H1 (cell line): Measurements from ENCODE around the gene MAPT. TPM values are rescaled to one million over a fixed set of nuclear protein-coding genes. Genes with fewer than 3 reads are reported as not detected.

Source experiments
- CTCF ChIA-PET: fragments of 300-600 bp; sonication (Branson Sonifier 250); formaldehyde crosslinking; loops from one replicate; lab custom pipeline; 2021; ENCODE audit not compliant: partially characterized antibody; lab: Charles Lee
- POLR2A ChIA-PET: fragments of 300-600 bp; sonication (Branson Sonifier 250); formaldehyde crosslinking; loops from one replicate; lab custom pipeline; 2021; ENCODE audit warnings: inconsistent platforms; ENCODE audit not compliant: partially characterized antibody; lab: Charles Lee
- DNase-seq, 2 experiments: peaks; one replicate each; pipeline versions ENCODE4 v3.0.0 to v3.0.0-alpha.2; 2010 to 2022; ENCODE audit warnings: low spot score in 2 of 2, low read depth in 1 of 2, mixed read lengths in 1 of 2
- FAIRE-seq: peaks from 2 replicates; lab custom pipeline; 2011; peaks lifted over from hg19 to GRCh38; lab: Jason Lieb, UNC
- H2AFZ ChIP-seq: 2 replicates; pipeline ENCODE4 v1.8.1; 2012; ENCODE audit warnings: low read length, inconsistent platforms
- H2AK5ac ChIP-seq: 2 replicates; pipeline ENCODE4 v1.6.1; 2013; ENCODE audit warnings: low read depth, low read length
- H2BK120ac ChIP-seq: replicated peaks from 2 replicates; pipeline ENCODE3; 2013; ENCODE audit warnings: low read depth, low read length, inconsistent platforms
- H2BK12ac ChIP-seq: 2 replicates; pipeline ENCODE4 v1.6.1; 2013; ENCODE audit warnings: low read depth, low read length
- H2BK15ac ChIP-seq: 2 replicates; pipeline ENCODE4 v1.6.1; 2013; ENCODE audit warnings: low read length
- H2BK20ac ChIP-seq: 2 replicates; pipeline ENCODE4 v1.6.1; 2013; ENCODE audit warnings: low read length
- H2BK5ac ChIP-seq: 2 replicates; pipeline ENCODE4 v1.6.1; 2013; ENCODE audit warnings: low read depth, low read length
- H3K14ac ChIP-seq: 2 replicates; pipeline ENCODE4 v1.6.1; 2013; ENCODE audit warnings: inconsistent platforms; ENCODE audit not compliant: insufficient read length
- H3K18ac ChIP-seq: 2 replicates; pipeline ENCODE4 v1.6.1; 2013; ENCODE audit warnings: low read length; ENCODE audit errors: extremely low read depth
- H3K23ac ChIP-seq: 2 replicates; pipeline ENCODE4 v1.6.1; 2013; ENCODE audit warnings: inconsistent platforms; ENCODE audit not compliant: insufficient read length
- H3K23me2 ChIP-seq: 2 replicates; pipeline ENCODE4 v1.6.1; 2013; ENCODE audit warnings: low read depth, low read length
- H3K27ac ChIP-seq: 2 replicates; pipeline ENCODE4 v1.6.1; 2011; ENCODE audit warnings: low read depth, low read length, inconsistent platforms
- H3K27me3 ChIP-seq, 4 experiments: replicated peaks in 1 of 4; 1 replicate in 1 of 4; 2 replicates in 3 of 4; pipeline versions ENCODE4 v1.6.1 to v1.8.1; 2011 to 2013; ENCODE audit warnings: low read length in 3 of 4, mild to moderate bottlenecking in 3 of 4, inconsistent platforms in 2 of 4, mixed read lengths in 2 of 4, moderate library complexity in 1 of 4; ENCODE audit not compliant: control insufficient read depth in 3 of 4, insufficient read depth in 3 of 4; ENCODE audit errors: extremely low read depth in 1 of 4
- H3K36me3 ChIP-seq, 4 experiments: 2 replicates each; pipeline versions ENCODE4 v1.6.1 to v1.8.1; 2011 to 2013; ENCODE audit warnings: mild to moderate bottlenecking in 4 of 4, low read length in 3 of 4, moderate library complexity in 2 of 4, control low read depth in 1 of 4, inconsistent platforms in 1 of 4; ENCODE audit not compliant: insufficient read depth in 4 of 4, control insufficient read depth in 2 of 4
- H3K4ac ChIP-seq: replicated peaks from 2 replicates; pipeline ENCODE3; 2013; ENCODE audit warnings: low read length, low read depth, mixed read lengths, inconsistent platforms; ENCODE audit not compliant: insufficient read length
- H3K4me1 ChIP-seq, 4 experiments: replicated peaks in 1 of 4; 1 replicate in 1 of 4; 2 replicates in 3 of 4; pipeline versions ENCODE4 v1.6.1 to v1.8.1; 2011 to 2013; ENCODE audit warnings: low read length in 3 of 4, inconsistent platforms in 2 of 4, mixed read lengths in 1 of 4; ENCODE audit not compliant: insufficient read depth in 4 of 4, control insufficient read depth in 3 of 4
- H3K4me2 ChIP-seq, 2 experiments: 2 replicates each; pipeline versions ENCODE4 v1.6.1 to v1.8.1; 2011 to 2013; ENCODE audit warnings: low read depth in 2 of 2, low read length in 2 of 2, control low read depth in 1 of 2, inconsistent platforms in 1 of 2, mild to moderate bottlenecking in 1 of 2; ENCODE audit not compliant: insufficient read depth in 1 of 2
- H3K4me3 ChIP-seq, 4 experiments: fragments of 200-600, 300-600 bp in 1 of 4; sonication (generic), shearing (Covaris generic), sonication (Bioruptor Twin) in 1 of 4; 2 replicates each; pipeline versions ENCODE4 v1.5.1 to v1.8.1; 2011 to 2016; ENCODE audit warnings: low read length in 4 of 4, low read depth in 3 of 4, control low read depth in 2 of 4, inconsistent platforms in 2 of 4, mild to moderate bottlenecking in 2 of 4, mixed read lengths in 1 of 4, moderate library complexity in 1 of 4; ENCODE audit not compliant: insufficient read depth in 2 of 4; ENCODE audit errors: extremely low read depth in 1 of 4
- H3K56ac ChIP-seq: replicated peaks from 2 replicates; pipeline ENCODE3; 2013; ENCODE audit warnings: low read depth, mild to moderate bottlenecking, mixed read lengths, low read length, inconsistent platforms; ENCODE audit not compliant: insufficient read length
- H3K79me1 ChIP-seq: 2 replicates; pipeline ENCODE4 v1.6.1; 2013; ENCODE audit warnings: low read depth, low read length, control low read depth
- H3K79me2 ChIP-seq, 2 experiments: 2 replicates each; pipeline versions ENCODE4 v1.6.1 to v1.8.1; 2012 to 2013; ENCODE audit warnings: low read length in 2 of 2, mild to moderate bottlenecking in 2 of 2, inconsistent platforms in 1 of 2; ENCODE audit not compliant: insufficient read depth in 2 of 2, control insufficient read depth in 1 of 2
- H3K9ac ChIP-seq, 4 experiments: replicated peaks in 1 of 4; 1 replicate in 1 of 4; 2 replicates in 3 of 4; pipeline versions ENCODE4 v1.6.1 to v1.8.1; 2011 to 2013; ENCODE audit warnings: low read depth in 3 of 4, low read length in 3 of 4, control low read depth in 2 of 4, mild to moderate bottlenecking in 2 of 4, moderate library complexity in 2 of 4, inconsistent platforms in 1 of 4; ENCODE audit errors: extremely low read depth in 1 of 4
- H3K9me3 ChIP-seq, 2 experiments: 2 replicates each; pipeline versions ENCODE4 v1.6.1 to v1.8.1; 2012 to 2013; ENCODE audit warnings: mild to moderate bottlenecking in 2 of 2, moderate library complexity in 2 of 2, control low read depth in 1 of 2, inconsistent platforms in 1 of 2, low read depth in 1 of 2, low read length in 1 of 2, mixed read lengths in 1 of 2; ENCODE audit not compliant: insufficient read depth in 2 of 2
- H4K20me1 ChIP-seq, 2 experiments: replicated peaks in 1 of 2; 2 replicates each; pipeline versions ENCODE3 to v1.8.1; 2011 to 2013; ENCODE audit warnings: inconsistent platforms in 2 of 2, low read length in 2 of 2, mild to moderate bottlenecking in 1 of 2; ENCODE audit not compliant: insufficient read depth in 2 of 2, control insufficient read depth in 1 of 2
- H4K5ac ChIP-seq: 2 replicates; pipeline ENCODE4 v1.6.1; 2013; ENCODE audit warnings: low read length, low read depth, mixed read lengths, inconsistent platforms; ENCODE audit not compliant: insufficient read length
- H4K8ac ChIP-seq: 2 replicates; pipeline ENCODE4 v1.8.0; 2013; ENCODE audit warnings: mild to moderate bottlenecking, moderate library complexity, low read length, inconsistent platforms; ENCODE audit not compliant: insufficient read depth; ENCODE audit errors: extremely low read depth
- H4K91ac ChIP-seq: replicated peaks from 2 replicates; pipeline ENCODE3; 2013; ENCODE audit warnings: low read length, mixed read lengths, inconsistent platforms; ENCODE audit not compliant: insufficient read length
- E2F6 ChIP-seq: IDR thresholded peaks from 2 replicates; pipeline ENCODE4 v1.6.1; 2012; ENCODE audit warnings: inconsistent platforms
- FOSL1 ChIP-seq: IDR thresholded peaks from 2 replicates; pipeline ENCODE4 v1.6.1; 2011; ENCODE audit warnings: mild to moderate bottlenecking, low read depth, low read length, moderate library complexity; ENCODE audit not compliant: insufficient read depth
- POLR2A ChIP-seq, 2 experiments: IDR thresholded peaks; 1 replicate in 1 of 2; 2 replicates in 1 of 2; pipeline ENCODE4 v1.6.1; 2011; ENCODE audit warnings: low read depth in 2 of 2, low read length in 2 of 2, mild to moderate bottlenecking in 2 of 2; ENCODE audit errors: control extremely low read depth in 1 of 2
- RFX5 ChIP-seq: IDR thresholded peaks from 2 replicates; pipeline ENCODE4 v1.6.1; 2011; ENCODE audit warnings: low read depth, low read length, improper control_type of control experiment, borderline replicate concordance
- RXRA ChIP-seq: IDR thresholded peaks from 2 replicates; pipeline ENCODE4 v1.6.1; 2011; ENCODE audit warnings: low read depth, mild to moderate bottlenecking, low read length, moderate library complexity; ENCODE audit not compliant: insufficient read depth
- SP1 ChIP-seq: IDR thresholded peaks from 2 replicates; pipeline ENCODE4 v1.6.1; 2011; ENCODE audit warnings: low read depth, low read length
- TEAD4 ChIP-seq: IDR thresholded peaks from 2 replicates; pipeline ENCODE4 v1.6.1; 2012; ENCODE audit warnings: low read depth, low read length, inconsistent platforms, mixed read lengths
- WGBS, 2 experiments: shearing (Covaris generic) in 1 of 2; methylation state at CpG; one replicate each; pipeline versions ENCODE4 v1.1.6 to v1.1.7; 2013 to 2015; ENCODE audit warnings: low lambda C conversion rate in 2 of 2, mixed read lengths in 2 of 2, inconsistent platforms in 1 of 2, low coverage in 1 of 2, missing lambda C conversion rate in 1 of 2; ENCODE audit not compliant: insufficient replicate concordance in 2 of 2, insufficient coverage in 1 of 2, insufficient read length in 1 of 2; ENCODE audit errors: extremely low coverage in 1 of 2, missing lambda C conversion rate in 1 of 2; 5-methylcytosine and 5-hydroxymethylcytosine counted together
- polyA plus RNA-seq, 7 experiments: library from polyadenylated mRNA; depleted of rRNA in 3 of 7; stranded (reverse) in 5 of 7; unstranded in 2 of 7; fragments of >200 nt in 5 of 7; fragments of 200-250 nt in 2 of 7; gene quantifications; 1 replicate in 5 of 7; 2 replicates in 1 of 7; 4 replicates in 1 of 7; pipeline versions ENCODE4 v1.2.1 to v1.2.3, GENCODE V29; 2011 to 2013; ENCODE audit warnings: missing spikeins in 2 of 7, mixed read lengths in 2 of 7
- total RNA-seq: library from RNA; stranded (reverse); fragmentation: NEBNext Ultra II Directional; extraction: Animal tissue kit (Norgen Biotek cat#: 25700); gene quantifications from 2 replicates; pipeline ENCODE4 v1.2.1, GENCODE V29; 2021

Gene MAPT
- total and polyA plus RNA-seq, 2 of the 8 experiments (the other 6 are each of a cell fraction or from before 2014, with no cell fraction given), result 0.54 to 1.7 TPM

GRCh38 chr17:46027048-46027975 lies 133.0 kb downstream of the MAPT start:
- Histone ChIP-seq H3K14ac (no peak overlapping the region), H3K79me2 (no peaks in the 10 kb centered on the region), H3K79me1 (peaks cover 3% of the 10 kb centered on the region; the same call in 1 of the 2 replicates), H3K4me3 (no peak overlapping the region), H3K9me3 (no peaks in the 10 kb centered on the region), H4K20me1 (peaks cover 1 to 5% of the 10 kb centered on the region in 2 experiments), H3K27ac (no peak overlapping the region; the same call in 1 of the 2 replicates), H3K18ac (no peak overlapping the region), H3K9ac (no peak overlapping the region), H2BK5ac (peak overlapping the region; percentile 80), H3K36me3 (peaks cover 14 to 30% (median 18%) of the 10 kb centered on the region in 4 experiments), H2BK15ac (0 out of 2 replicates have a peak overlapping the region, but pooled peaks have one; percentile 34), H4K91ac (no peak overlapping the region), H3K23ac (no peak overlapping the region), H3K4ac (no peak overlapping the region), H2BK120ac (no peak overlapping the region), H4K5ac (no peak overlapping the region), H2AK5ac (peak overlapping the region; percentile 34; the same call in 1 of the 2 replicates), H2AFZ (no peak overlapping the region), H3K56ac (no peak overlapping the region), H4K8ac (no peak overlapping the region), H3K23me2 (no peaks in the 10 kb centered on the region), H3K27me3 (no peaks in the 10 kb centered on the region), H3K4me2 (peak overlapping the region in 1 of 2 experiments; percentile 0; a peak in 2 of 4 replicates), H2BK12ac (peak overlapping the region; percentile 89; the same call in 1 of the 2 replicates), H2BK20ac (no peak overlapping the region), H3K4me1 (peaks cover 3 to 19% (median 6%) of the 10 kb centered on the region in 4 experiments)
- WGBS, 2 experiments, result 80% methylated on average over 12 of the region's 12 CpGs; no CpG with 5 or more reads in 1 of the 2 experiments
- POLR2A ChIA-PET, result interaction anchor here (1.0 to 4.1 kb wide), 5 partner anchors 13 to 443 kb away, joined by 3 to 16 read pairs (median 3); no protein-coding TSS in a partner anchor
- TF ChIP-seq TEAD4 (no peak), POLR2A (IDR thresholded peaks at IDR 0.05; ENCODE audit: control extremely low read depth in 1 of 2, low read depth in 2 of 2, low read length in 2 of 2) (peak; percentile 4 to 34; a peak in 1 of 3 replicates), FOSL1 (no peak), E2F6 (no peak), SP1 (no peak), RFX5 (no peak), RXRA (no peak)
- DNase-seq (no peak), FAIRE-seq (no peak)
- CTCF ChIA-PET, result interaction anchor here (0.7 to 3.4 kb wide), 10 partner anchors 8 to 189 kb away, joined by 3 to 12 read pairs (median 5); partner anchors contain the start of gene STH
